GM19240 (cell line): ENCODE measurements around the gene INPP1.

ENCODE experiments used
- DNase-seq: peaks from one replicate; pipeline ENCODE4 v3.0.0; 2011; ENCODE audit warnings: low spot score; ENCODE audit not compliant: insufficient read length

Gene INPP1

DNA sequence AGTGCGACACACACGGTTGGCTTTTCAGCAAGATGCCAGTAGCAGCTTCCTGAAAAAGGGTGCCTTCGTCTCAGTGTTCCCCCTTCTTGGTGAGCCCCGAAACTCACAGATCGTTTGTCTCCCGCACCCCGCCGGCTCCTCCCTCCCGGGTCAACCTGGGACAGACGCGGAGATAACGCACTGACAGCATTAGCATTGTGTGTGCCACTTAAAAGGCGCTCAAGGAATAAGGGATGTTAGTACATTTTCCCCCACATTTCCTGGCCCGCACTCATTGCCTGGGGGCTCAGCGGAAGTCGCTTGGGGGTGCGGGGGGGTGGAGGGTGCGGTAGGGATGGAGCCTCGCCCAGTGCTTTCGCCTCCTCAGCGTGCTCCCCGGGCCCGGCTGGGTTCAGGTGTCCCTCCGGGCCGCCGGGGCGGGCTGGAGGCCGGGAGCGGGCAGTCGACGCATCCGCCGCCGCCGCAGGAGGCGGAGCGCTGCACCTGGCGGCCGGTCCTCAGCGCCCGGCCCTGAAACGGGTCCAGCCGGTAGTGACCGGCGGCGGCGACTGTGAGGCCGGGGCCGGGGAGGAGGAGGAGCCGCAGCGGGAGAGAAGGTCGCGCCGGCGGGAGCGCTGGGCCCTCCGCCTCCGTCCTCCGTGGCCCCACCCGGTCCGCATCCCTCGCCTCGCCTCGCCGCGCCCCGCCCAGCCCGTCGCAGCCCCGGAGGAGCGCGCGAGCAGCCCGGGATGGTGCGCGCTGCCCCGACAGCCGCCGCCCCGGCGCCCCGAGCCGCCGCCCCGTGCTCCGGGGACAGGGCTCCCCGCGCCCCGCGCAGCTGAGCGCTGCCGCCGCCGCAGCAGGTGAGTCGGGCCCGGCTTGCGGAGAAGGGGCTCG lies 64.5 kb downstream of the INPP1 start, which contains the start of gene MFSD6:
Gene MFSD6 (plus strand): TSS at position 694 of the 876 bp plus-strand sequence. CDS start 27,675 bp downstream, outside the sequence.
- peak; percentile 22 for DNase-seq

DNA sequence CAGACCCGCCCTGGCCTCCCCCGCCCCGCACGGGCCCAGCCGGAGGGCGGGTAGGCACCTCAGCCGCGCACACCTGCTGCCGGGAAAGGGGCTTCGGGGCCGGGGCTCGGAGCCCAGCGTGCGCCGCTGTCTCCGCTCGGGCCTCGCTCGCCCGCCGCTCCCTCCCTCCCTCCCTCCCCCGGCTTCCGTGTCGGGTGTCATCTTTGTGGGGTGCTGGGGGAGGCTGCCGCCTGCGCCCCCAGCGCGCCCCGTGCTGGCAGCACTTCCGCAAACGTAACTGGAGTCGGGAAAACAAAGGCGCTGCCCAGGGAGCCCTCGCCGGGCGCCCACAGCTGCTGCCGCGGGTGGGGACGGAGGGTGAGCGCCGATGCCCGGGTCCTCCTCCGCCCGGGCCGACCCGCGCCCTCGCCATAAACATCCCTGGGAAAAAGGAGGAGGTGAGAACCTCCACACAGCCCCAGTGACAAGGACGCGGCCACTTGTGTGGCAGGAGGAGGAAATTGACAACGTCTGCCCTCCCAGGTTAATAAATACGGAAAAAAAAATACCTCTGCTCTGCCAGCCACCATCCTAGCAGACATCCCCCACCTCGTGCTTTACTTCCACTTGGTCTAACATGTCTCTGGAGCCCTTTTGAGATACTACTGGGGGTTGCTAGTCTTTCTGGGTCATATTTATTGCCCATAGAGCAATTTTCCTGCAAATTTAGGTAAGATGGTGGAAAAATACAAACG lies 65.3 kb downstream of the INPP1 start:
- peak; percentile 19 for DNase-seq

DNA sequence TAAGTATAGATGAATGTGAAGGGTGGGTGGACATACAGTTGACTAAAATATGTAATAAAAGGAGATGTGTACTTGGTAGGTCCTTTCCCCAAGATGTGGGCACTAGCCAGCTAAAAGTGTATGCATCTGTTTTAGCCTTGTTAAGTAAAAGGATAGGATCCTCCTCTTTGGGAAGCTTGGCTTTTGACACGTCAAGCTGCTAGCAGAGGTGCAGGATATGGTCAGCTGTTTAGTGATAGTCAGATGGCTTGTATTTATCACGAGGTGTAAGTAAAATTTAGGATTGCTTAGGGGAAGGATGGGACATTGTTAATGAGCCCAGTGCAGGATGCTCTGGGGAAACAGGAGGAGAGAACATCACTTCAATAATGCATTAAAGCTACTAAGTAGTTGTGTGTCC lies 66.2 kb downstream of the INPP1 start:
- DNase-seq = no peak

DNA sequence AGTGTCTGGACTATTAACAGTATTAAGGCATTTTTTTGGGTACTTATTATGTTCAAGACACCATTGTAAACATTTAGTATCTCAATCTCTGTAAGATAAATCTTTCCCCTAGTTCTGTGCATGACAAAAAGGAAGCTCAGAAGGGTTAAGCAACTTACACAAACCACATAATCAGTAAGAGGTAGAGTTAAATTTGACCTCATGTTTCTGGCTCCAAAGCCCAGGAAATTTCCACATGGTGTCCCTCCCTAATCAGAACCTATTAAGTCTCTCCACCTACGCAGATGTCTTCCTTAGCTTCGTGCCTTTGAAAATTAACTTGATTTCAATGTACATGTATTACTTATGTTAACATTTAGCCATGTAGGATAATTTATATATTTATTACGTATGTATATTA lies 66.8 kb downstream of the INPP1 start:
- no peak for DNase-seq

DNA sequence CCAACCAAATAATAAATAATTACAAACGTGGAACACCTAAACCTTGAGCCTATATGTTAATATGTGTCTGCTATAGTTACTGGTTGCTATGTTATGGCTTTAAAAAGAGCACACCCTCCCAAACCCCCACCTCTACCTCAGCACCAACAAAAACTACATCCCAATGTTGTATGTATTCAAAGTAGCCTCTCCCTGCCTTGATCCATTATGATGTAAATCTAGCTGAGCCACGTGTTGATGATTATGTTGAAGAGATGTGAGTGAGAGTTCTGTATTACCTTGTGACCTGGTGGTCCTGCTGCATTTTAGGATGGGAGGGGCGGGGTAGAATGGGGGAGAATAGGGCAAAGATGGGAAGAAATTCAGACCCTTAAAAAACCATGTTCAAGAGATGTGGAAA lies 69.6 kb downstream of the INPP1 start:
- DNase-seq = no peak

DNA sequence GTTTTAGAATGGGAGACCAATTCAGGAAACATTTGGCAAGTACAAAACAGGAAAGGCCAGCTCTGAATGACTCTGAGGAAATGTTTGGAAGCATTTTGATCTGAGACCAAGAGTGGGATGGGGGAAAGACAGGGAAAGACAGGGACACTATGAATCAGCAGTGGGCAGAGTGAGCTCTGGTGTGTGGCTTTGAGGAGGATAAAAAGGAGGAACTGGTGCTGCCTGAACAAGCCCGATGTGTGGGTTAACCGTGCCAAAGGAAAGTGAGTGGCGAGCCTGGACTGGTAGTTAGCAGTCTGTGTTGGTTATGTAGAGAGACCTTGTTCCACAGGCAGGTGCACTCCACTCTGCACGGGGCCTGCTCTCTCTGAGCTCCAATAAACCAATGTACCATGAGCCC lies 70.0 kb downstream of the INPP1 start:
- no peak for DNase-seq

DNA sequence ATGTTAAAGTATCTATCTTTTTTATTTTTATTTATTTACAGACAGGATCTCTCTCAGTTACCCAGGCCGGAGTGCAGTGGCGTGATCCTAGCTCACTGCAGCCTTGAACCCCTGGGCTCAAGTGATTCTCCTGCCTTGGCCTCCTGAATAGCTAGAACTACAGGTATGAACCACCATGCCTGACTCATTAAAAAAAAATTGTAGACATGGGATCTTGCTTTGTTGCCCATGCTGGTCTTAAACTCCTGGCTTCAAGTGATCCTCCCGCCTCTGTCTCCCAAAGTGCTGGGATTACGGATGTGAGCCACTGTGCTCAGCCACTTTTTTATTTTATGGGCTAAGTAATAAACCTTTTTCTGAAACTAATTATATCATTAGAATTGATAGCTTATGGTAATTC lies 71.9 kb downstream of the INPP1 start:
- DNase-seq = no peak

DNA sequence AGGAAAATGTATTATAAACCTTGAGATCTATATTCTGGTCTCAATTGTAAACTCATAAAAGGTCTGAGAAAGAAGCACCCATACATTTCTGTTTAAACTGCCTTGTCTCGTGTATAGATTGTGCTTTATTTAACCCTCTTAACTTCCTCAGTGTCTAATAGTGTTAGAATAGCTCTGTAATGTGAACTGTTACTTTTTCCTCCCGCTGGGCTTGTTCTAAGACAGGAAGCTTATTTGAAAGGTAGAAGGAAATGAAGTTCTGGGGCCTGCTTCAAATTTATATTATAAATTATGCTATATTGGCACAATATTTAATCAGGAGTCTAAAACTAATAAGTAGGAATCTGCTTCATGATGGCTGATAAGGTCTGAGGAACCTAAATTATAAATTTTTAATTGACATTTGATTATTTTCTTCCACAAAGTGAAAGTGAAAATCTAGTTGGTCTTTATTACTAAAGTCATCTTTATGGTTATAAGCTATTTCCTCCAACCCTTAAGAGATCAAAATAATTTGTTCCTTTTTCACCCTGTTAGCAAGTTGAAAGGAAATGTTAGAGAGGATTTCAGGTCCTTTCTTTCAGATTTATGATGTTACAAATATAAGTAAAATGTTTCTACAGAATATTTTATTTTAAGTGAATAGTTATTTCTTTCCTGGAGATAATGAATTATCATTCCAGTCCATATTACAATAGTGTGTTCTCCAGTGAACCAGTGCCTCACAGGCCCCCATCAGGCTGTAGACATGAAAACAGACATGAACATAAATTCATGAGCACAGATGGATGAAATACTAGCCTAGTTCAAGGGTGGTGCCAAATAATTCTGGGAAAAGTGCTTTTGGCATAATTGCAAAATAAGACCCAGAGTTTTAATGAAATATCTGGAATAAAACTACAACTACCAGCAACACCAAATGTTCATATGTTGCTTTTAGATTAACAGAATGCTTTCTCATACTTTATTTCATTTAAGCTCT lies 72.7 kb downstream of the INPP1 start:
- DNase-seq = no peak

DNA sequence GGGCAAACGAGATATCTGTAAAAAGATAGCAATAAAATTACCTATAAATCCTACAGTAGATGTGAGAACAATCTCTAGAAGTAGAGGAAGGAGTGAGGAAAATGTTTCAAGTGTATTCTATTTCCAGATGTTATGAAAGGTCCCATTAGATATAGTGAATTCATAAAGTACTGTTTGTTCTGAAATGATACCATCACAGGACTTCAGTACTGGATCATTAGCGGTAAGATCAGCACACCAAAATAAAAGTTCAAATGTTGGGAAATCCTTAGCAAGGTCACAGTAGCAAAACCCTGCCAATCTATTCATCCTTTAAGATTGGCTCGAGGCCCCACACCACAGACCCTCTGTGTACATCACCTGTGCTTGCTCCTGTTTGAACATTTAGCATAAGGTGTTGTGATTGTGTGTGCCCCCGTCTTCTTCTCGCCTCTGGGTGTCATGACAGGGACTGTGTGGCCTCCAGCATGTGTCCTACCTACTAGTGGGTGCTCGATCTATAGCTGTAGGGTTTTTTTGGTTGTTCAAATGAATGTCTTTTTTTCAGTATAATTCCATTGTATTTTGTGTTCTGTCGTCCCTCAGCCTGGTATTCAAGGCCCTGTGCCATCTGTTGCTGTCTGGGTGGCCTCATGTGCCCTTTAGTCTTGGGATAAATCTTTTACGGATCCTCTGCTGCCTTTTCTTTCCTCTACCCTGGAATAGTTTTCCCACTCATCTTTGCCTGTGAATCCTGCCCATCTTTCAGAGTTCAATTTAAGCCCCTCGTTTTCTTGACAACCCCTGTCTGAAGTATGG lies 73.9 kb downstream of the INPP1 start:
- DNase-seq = no peak

DNA sequence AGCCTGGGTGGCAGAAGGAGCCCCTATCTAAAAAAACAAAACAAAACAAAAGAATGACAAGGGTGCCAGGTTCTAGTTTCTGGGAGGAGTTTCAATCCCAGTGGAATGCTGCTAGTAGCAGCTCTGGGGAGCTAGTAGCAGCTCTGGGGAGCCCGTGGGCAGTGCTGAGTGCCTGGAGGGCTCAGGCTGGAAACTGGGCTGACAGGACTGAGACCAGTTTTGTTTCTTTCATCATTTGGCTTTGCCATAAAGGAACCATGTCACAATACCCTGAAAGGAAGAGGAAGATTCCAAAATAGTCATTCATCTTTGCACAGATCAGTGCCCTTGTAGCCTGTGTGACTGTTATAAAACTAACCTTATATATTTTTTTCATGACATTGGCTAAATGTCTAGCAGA lies 75.3 kb downstream of the INPP1 start:
- DNase-seq = no peak

DNA sequence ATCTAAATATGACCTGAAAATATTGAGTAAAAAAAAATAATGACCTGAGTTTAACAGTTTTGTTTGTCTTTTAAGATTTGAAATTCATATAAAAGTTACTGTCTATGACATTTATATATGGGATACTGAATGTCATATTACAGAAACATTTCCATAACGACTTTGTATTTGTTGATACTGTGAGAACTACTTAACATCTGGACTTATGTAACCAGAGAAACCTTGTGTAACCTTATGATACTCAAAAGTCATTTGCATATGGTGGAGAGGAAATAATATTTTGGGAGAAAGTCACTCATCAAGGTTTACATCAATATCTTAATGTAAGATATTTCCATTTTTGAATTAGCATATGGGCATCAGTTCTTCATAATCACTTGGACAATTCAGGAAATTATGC lies 77.4 kb downstream of the INPP1 start:
- no peak for DNase-seq
